HG03108 (cell line): ENCODE measurements around the gene STUM.

Experiments used
- ATAC-seq: cut with Tn5 transposase; IDR thresholded peaks from one replicate; pipeline ENCODE4 v1.9.1; 2021; ENCODE audit warnings: moderate library complexity; ENCODE audit not compliant: unreplicated experiment

Gene STUM

DNA sequence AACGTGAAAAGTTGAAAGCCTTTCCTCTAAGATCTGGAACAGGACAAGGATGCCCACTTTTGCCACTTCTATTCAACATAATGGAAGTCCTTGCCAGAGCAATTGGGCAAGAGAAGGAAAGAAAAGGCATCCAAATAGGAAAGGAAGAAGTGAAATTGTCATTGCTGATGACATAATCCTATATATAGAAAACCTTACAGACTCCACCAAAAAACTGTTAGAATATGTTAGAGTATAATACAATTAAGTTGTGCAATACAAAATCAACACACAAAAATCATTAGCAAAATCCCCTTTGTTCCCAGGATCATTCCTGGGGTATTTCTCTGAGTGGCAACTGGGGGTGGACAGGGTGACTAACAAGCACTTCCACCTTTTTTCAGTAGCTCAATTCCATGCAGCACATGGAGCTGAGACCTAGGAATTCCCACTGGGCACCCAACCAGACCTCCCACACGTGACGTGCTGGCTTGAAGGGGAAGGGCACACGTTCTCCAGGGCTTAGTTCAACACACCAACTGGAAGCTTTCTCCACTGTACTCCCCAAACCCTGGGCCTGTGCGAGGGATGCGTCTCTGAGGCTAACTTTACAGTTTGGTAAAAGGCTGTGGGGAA is 9.6 kb downstream of the STUM start:
- ATAC-seq, result no peak

DNA sequence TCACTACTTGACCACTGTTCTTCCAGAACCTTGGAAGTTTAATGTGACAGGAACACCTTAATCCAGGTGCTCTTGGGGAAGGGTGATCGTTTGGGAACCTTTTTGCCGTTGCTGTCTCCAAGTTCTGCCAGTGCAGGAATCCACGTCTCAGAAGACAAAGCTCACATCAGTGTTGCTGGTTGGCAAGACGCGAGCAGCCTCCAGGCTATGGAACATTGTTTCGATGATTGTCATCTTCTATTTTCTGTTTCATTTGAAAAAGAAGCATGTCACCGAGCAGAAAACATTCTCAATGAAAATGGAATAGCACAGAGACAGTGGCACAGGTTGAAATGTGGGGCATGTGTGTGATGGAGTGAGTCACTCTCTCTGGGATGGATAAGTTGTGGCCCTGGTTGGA is 11.7 kb downstream of the STUM start:
- no peak for ATAC-seq

DNA sequence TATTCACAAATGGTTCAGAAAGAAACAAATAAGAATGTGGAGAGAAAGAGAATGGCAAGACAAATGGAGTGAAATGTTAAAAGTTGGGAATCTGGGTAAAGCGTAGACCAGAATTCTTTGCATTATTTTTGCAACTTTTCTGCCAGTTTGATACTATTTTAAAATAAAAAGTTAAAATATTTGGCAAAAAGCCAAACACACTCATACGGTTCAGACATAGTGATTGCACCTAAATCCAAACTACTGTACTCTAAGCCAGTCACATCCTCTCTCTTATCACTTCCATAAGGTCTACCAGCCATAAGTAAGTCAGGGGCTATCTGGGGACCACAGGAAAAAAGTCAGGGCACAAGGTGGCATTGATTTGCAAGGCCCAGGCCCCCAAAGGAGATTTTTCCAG is 14.4 kb downstream of the STUM start:
- no peak for ATAC-seq

DNA sequence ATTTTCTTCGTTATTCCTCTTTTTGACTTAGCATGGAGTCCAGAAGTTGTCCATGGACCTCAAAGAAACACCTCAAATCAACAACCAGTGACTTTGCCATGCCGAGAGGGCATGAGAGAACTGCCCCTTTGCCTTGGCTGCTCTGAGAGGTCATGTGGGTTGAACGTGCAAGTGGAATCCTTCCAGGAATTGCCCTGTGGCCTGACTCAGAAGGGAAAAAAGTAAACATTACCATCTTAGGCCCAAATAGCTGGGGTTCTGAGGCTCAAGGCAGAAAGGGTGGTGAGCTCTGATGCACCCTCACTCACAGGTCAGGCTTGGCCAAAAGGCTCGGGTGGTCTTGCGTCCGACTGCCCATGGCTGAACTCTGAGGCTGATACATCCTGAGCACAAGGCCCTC is 15.1 kb downstream of the STUM start:
- ATAC-seq, result no peak

DNA sequence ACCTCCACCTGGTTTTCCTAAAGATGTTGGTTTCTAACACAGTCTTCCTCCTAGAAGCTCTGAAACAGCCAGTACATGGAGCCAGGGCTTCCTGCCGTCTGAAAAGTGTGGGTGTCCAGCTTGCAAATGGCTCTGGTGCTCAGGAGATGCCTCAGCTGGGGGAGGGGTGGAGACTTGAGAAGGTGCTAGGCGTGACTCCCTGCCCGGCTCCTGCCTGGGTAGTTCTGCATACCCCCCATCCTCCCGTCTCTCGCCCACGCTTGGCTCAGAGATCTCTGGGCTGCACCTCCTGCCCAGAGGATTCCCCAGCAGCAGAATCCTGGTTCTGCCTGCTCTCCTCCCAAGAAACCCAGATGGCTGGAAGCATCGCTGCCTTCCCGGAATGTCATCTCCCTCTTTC is 16.9 kb downstream of the STUM start:
- no peak for ATAC-seq

DNA sequence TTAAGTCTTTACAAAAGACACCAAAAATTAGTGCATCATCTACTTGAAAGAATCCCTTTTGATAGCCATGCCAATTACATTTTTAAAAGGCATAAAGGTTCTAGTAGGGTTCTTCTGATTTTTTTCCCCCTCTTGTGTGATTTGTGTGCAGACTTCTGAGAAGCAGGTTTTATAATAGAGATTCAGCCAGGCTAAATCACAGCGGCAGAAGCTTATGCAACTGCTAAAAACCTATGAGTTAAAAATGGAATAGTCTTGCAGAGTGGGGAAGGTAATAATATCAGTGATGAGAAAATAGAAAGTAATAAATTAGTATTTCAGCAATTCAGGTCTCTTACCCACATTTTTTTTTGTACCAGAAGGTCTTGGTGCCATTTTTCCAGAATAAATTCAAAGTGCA is 17.7 kb downstream of the STUM start:
- ATAC-seq, result no peak

DNA sequence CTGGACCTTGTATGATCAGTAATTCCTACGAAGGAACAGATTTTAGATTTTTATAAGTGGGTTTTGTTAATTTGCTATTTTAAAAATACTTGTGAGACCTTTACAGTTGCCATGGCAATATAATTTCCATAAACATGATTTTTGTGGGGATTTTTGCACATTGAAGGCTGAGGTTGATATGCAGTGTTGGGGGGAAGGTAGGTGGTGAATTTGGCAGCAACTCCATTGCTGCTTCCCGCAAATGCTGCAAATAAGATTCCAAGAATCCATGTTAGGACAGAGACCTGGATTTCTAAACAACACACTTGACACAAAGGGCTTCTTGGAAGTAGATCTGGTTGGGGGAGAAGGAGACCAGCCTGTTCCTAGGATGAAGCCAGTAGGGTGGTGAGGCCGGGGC is 18.2 kb downstream of the STUM start:
- no peak for ATAC-seq

DNA sequence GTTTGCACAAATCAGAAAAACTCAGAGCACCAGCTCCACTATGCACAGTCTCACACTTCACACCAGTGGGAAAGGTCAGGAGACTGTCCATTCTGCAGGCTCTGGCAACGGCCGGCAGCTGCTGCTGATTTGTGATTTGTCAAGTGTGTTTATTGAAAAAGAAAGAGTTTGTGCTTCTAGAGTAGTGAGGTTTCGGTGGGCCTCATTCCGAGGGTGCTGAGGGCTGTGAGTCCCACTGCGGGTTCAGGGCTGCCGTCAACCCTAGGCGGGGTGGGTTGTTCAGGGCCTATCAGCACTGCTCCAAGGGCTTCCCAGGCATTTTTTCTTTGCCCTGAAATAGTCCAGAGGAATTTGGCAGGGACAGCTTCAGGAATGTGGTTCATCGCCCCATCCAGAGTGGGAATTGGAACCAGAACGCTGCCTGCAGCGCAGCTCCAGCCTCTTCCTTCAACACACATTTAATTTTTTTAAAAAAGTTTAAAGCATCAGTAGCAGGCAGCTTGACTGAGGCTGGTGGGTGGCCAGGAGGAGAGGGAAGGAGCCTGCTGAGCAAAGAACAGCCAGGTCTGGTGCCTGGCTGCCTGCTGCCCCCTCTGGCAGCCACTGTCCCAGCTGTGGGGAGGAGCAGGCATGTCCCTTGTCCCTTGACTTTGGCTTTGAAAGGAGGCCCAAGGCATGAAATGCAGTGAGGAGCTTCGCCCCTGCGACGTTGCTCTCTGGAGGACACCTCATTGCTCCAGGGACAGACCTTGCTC is 19.7 kb downstream of the STUM start:
- no peak for ATAC-seq

DNA sequence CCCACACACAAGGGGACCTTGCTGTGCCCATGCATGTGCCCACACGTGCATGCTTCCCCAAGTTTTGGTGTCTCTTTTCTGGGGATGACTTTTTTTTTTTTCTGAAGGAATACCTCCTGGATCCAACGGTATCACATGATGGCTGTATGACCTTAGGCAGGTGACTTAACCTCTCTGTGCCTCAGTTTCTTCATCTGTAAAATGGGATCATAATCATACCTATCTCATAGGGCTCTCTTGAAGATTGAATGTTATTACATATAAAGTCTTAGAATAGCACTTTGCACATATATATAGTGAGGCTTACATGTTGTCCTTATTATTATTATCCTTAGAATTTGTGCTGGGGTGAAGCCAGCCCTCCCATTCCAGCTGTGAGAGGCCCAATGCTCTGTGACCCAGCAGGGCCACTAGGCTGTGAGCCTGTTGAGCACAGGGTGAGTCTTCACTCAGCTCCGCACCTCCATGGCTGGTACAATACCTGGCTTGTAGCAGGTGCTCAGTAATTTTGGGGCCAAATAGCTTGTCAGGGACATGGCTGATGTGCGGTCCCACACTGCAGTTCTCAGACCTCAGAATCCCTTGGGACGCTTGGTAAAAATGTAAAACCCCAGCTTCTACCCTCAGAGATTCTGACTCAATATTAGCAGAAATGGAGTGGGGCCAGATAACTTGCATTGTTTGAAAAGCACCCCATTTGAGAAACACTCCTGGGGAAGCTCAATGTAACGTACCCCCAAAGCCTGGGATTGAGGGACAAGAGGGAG is 20.6 kb downstream of the STUM start:
- ATAC-seq, result no peak

DNA sequence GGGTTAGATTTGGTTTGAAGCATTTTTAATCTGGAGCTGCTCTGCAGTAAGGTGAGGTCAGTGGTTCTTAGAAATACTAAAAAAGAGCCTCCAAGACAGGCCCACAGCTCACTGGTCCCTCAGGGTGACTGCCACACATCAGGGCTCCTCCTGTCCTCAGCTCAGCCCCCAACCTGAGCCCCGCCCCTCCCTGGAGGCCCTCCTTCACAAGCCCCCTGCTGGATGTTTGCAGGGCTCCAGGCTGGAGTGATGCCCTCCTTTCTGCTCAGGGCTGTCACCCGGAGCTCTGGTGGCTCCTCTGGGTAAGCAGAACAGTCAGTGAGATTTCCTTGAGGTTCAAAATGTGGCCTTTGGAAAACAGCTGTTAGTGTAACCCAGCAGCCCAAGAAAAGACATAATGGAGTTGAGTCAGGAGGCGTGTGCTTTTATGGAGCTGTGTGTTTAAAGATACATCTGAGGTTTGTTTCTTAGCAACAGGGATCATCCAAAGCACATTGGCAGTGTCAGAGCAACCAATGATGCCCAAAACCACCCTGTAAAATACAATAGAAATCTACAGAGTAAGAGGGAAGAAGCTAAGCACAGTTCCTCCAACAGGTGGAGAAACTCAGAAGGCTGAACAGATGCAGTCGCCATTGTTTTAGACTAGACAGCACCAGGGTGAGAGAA is 21.4 kb downstream of the STUM start:
- ATAC-seq, result no peak

DNA sequence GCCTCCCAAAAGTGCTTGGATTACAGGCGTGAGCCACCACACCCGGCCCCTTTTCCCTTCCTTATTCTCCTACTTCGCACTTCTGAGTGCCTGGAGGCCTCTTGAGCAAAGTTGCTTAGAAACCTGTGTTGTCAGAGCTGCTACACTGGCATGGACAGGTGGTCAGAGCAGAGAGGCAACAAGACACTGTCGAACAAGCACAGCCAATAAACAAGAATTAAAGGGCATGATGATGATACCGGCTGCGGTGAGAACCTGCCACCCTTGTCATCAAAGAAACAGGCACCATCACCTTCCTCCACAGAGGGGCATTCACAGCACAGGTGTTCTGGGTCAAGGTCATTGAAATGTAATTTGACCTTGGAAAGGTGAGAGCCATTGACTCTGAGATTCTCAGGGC is 23.3 kb downstream of the STUM start:
- ATAC-seq, result no peak

DNA sequence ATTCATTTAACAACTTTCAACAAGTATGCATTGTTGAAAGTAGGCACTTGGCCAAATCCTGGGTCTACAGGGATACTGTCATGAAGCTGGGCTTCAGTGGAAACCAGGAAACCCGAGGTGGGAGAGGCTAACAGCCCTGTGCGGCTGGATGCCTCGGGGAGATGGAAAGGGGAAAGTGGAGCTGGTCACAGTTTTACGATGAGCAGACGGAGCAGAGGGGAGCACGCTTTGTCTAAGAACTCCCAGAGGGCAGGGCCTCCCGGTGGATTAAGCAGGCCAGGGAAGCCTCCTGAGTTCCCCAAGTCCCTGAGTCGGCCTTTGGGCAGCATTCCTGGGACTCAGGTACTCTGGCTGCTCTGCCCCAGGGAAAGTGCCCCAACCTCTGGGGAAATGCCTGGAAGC is 23.8 kb downstream of the STUM start:
- no peak for ATAC-seq

DNA sequence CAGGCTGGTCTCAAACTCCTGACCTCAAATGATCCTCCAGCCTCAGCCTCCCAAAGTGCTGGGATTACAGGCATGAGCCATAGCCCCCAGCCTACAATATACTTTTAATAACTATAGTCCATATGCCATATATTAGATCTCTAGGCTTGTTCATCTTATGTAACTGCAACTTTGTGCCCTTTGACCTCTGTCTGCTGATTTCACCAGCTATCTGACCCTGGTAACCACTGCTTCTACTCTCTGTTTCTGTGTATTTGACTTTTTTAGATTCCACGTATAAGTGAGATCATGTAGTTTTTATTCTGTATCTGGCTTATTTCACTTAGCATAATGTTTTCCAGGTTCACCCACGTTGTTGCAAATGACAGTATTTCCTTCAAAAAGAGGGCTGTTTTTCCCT is 25.5 kb downstream of the STUM start:
- ATAC-seq, result no peak

DNA sequence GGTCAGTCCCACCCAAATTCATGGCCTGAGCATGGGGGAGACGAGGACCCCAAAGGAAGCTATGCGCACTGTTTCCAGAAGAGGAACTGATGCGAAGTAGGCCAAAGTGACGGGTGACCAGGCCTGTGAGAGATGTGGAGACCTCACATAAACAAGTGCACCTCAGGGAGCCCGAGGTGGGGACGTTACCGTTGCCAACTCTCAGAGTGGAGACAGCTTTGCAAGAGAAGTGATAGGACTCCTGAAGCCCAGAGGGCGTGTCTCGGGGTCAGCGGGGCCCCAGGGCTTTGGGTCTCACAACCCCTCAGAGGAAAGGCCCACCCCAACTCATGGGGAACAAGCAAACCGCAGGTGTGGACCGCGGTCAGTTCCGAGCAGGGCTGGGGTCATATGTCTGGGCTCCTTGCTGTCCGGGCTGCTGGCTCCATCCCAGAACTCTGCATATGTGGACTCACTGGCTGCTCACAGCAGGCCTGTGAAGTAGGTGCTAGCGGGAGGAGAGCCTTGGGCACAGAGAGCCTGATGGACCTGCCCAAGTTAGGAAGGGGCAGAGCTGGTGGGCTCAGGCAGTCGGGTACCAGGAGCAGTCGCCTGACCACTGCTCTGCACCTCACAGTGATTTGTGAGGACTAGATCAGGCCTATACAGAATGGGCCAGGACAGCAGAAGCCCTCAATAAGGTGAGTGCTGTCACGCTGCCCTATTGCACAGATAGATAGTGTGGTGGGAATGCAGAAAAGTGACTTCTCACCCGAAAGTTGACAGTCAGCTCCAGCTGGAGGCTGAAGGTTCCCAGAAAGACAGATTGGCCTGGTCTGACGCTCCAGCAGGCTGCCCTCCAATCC is 26.2 kb downstream of the STUM start:
- no peak for ATAC-seq

DNA sequence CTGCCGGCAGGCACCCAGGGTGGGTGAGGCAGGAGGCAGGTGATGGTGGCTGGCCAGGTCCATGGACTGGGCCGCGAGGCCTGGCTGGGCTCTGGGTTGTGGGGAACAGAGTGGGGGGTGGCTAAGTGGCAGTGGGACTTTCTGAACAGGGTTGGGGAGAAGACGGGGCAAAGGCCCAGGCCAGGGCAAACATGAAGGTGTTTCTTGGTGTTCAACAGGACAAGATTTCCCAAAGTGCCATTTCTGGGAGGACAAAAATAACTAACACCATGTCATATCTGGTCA is 26.8 kb downstream of the STUM start:
- no peak for ATAC-seq

DNA sequence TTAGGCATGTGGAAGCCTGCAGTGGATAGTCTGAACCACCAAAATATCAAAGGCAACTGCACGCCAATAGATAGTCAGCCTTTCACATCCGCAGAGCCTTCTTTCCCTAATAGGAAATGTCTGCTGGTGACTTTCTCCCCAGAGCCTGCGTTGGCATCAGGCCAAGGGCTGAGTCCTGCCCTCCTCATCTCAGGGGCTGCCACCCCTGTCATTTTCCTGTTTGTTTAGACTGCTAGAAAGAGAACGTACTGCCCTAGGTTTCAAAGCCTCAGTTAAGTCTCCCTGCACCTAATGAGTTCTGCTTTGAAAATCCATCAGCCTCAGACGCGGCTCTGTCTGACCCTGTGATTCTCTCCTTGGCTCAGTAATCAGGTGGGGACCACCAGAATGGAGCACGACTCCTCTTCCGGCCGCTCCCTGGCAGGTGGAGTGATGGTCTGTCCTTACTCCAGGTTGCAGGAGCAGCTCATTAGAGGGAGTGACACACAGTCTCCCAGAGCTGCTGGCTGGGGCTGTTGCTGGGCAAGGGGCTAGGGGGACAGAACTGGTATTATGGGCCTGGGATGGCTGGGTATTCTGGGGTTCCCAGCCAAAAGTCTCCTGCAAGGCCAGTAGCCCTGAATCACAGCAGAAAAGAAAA is 27.3 kb downstream of the STUM start:
- no peak for ATAC-seq

DNA sequence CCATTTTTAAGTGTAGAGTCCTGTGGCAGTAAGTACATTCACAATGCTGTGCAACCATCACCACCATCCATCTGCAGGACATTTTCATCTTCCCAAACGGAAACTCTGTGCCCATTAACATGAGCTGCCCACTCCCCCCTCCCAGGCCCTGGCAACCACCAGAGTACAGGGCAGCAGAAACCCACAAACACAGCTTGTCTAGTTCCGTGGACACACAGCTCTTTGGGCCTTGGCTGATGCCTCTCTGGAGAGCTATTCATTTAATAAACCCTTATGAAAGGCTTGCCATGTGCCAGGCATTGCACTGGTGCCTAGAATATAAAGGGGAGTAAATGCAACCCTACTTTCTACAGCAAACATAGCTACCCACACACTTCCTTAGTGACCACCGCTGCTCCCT is 28.0 kb downstream of the STUM start:
- no peak for ATAC-seq

DNA sequence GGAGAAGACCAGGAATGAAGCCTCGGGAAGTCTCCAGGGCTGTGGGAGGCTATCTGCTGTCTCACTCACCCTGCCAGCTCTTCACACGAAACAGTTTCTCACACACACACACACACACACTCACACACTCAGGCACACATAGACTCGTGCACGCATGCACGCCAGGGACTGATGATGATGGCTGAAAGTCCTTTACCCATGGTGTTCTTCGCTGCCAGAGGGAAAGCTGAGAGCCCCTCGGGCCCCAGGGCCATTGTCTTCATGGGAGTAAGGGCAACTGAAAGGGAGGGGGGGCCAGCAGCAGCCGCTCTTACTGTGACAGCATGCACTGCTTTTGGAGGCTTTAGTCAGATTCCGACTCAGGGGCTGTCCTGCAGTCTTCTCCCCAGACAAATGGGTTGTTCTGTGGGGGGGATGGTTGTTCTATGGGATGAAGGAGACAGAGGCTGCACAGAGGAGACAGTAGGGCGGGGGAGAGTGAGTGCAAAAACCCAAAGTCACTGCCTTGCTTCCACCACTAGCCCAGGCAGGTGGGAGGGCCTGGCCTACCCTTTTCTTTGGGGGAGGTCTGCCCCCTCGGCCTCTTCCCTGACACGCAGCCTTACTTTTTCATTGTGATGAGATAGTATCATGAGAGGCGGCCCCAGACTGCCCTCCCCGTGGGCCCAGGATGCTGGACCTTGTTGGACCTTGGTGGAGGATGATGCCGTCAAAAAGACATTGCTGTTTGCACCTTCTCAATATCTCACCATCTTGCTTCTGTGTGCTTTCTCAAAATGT is 29.0 kb downstream of the STUM start:
- ATAC-seq, result no peak

DNA sequence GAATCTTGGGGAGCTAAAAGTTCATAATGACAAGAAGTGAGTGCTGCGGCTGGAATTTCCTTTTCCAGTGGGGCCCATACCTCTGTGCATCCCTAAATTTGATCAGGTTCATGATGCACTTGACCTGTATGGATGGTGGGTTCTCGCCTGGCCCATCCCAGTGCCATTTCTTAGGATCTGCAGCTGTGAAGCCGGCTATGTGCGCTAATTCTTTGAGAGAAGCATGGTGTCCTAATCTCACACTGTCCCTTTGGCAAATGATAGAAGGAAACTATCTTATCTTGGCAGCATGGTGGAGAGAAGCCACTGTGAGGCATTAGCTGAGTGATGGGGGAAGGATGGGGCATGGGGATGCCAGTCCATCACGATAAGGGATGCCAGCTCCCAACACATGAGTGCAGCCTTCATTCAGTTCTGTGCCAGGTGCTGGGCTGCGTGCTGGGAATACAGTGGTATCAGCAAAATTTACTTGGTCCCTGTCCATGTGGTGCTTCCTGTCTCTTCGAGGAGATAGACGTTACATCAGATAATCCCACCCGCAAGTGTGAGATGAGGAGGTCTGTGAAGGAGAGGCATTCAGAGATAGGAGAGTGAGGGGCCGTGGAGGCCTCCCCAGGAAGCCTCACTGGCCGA is 30.5 kb downstream of the STUM start:
- no peak for ATAC-seq
